NCI-H2029 treated with DMSO at 0.1 percent for 48 hours (cell line): ENCODE measurements around the gene CYREN.

ENCODE experiments used
- DNase-seq: peaks from one replicate; lab custom pipeline; 2025; lab: John Stamatoyannopoulos, UW

Gene CYREN

GRCh38 chr7:135170274-135170997 lies at the start of gene CYREN:
CYREN (minus strand) TSS chr7:135170707; CDS start chr7:135168922, 1,785 bp downstream.
- DNase-seq, result peak; percentile 45

- no peak for DNase-seq
Measured at GRCh38 chr7:135217645-135218509, 47.4 kb upstream of the CYREN start.

GRCh38 chr7:135215698-135216097 lies 45.2 kb upstream of the CYREN start:
- DNase-seq, result no peak

- DNase-seq, result no peak
Measured at GRCh38 chr7:135215180-135215579, 44.7 kb upstream of the CYREN start.

- DNase-seq, result no peak
Measured at GRCh38 chr7:135213831-135214230, 43.3 kb upstream of the CYREN start.

GRCh38 chr7:135211946-135212685 lies 41.6 kb upstream of the CYREN start:
- DNase-seq, result peak; percentile 59

GRCh38 chr7:135211179-135211945 lies 40.9 kb upstream of the CYREN start, which contains the start of gene WDR91:
WDR91 (minus strand) TSS chr7:135211526; CDS start chr7:135211502, 24 bp downstream.
- peak; percentile 62 for DNase-seq

GRCh38 chr7:135210888-135211178 lies 40.3 kb upstream of the CYREN start:
- no peak for DNase-seq

GRCh38 chr7:135209225-135209834 lies 38.8 kb upstream of the CYREN start:
- no peak for DNase-seq

- DNase-seq, result no peak
Measured at GRCh38 chr7:135208102-135208793, 37.7 kb upstream of the CYREN start.

GRCh38 chr7:135207406-135208101 lies 37.0 kb upstream of the CYREN start:
- DNase-seq, result no peak

- no peak for DNase-seq
Measured at GRCh38 chr7:135206941-135207391, 36.5 kb upstream of the CYREN start.

- no peak for DNase-seq
Measured at GRCh38 chr7:135205850-135206249, 35.3 kb upstream of the CYREN start.

- DNase-seq, result no peak
Measured at GRCh38 chr7:135204876-135205275, 34.4 kb upstream of the CYREN start.

GRCh38 chr7:135204341-135204749 lies 33.8 kb upstream of the CYREN start:
- DNase-seq, result no peak

- no peak for DNase-seq
Measured at GRCh38 chr7:135201350-135201749, 30.8 kb upstream of the CYREN start.

GRCh38 chr7:135200821-135201331 lies 30.4 kb upstream of the CYREN start:
- no peak for DNase-seq

- no peak for DNase-seq
Measured at GRCh38 chr7:135199439-135199838, 28.9 kb upstream of the CYREN start.

GRCh38 chr7:135197906-135198655 lies 27.6 kb upstream of the CYREN start:
- no peak for DNase-seq
